Stimulated activated CD8-positive, alpha-beta memory T cell treated with anti-CD3 and anti-CD28 coated beads, Interleukin-4, amount 100 ng/mL, for 48 hours (primary cell): ENCODE data around the gene CMSS1.

ENCODE experiments used
- DNase-seq: peaks from one replicate; pipeline ENCODE4 v3.0.0-alpha.2; 2020

CMSS1 gene

DNA sequence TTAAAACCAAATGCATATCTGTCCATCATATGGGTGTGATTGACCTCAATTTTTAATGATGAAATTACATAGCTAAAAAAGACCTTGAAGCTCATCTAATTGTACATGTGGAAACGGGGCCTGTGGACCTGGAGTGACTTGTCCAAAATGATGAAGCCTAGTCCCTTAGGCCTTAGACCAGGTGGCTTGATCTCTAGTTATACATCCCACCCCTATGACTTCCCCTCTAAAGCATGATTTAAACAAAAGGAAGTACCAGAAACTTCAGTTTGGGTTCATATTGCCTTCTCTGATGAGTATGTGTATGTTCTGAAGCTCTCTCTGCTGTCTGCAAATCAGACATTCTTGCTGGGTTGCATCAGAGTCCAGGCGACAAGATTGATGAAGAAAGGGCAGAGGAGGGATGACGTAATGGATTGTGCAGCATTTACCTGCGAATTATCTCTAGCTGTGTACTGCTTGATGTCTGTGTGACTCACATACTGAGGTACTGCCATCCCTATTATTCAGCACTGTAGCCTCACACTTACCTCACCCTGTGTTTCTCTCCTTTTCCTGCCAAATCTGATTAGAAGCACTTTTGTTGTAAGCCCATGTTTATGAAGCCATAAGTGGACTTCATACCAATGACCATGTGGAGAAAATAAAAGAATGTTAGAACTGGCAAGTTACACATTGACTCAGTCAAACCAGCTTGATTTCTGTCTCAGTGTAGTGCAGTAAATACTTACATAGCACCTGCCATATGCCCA, 185.1 kb downstream of the CMSS1 start:
- DNase-seq, result no peak

DNA sequence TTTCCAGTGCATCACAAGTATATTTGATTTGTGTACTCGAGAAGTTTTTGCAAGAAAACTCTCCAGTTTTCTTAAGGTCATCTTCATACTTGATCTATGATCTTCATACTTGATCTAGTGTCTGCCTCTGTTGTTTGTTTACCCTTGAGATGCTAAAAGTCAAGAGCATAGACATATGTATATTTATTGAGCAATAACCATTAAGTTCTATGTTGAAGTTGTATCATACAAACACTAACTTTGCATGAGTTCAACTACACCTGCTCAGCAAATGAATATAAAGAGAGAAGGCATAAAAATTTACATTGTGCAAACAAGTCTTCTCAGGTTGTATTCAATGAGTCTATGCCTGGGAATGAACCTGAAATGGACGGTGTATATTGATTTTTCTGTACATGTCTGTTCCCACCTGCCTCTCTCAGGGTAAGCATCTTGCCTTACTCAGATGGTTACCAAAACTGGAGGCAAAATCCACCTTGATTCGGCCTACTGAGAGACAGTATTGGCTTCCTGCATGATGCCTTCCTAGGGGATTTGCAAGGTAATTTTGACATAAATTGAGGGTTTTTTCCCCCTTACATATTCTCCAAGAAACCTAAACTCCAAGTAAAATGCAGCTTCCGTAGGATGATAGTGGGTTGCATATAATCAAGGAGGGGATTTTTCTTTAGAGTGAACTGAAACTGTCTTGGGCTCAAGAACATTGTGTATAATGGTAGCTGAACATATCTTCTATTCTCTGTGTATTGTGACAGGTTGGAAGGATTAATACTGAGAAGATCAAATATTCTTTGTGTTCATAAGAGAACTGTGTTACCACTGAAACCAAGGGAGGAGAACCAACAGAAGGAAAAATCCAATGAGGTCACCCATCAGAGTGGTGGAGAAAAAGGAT, 186.2 kb downstream of the CMSS1 start:
- DNase-seq, result no peak

DNA sequence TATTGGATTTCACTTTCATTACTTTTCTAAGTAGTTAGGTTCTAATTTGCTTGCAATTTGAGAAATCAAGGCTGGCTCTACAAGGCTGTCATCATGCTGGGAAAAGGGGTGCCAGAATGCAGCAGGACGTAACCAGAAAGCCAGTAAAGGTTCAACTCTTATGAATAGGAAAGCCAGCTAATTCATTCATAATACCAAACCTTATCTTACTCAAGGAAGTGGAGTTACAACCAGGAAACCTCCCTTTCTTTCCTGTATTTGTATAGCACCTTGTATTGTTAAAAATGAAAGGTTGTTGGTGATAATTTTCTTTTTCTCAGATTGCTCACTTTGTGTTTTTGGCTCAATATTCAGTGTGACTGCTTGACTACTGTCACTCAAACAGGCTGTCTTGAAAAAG, 187.3 kb downstream of the CMSS1 start:
- no peak for DNase-seq

DNA sequence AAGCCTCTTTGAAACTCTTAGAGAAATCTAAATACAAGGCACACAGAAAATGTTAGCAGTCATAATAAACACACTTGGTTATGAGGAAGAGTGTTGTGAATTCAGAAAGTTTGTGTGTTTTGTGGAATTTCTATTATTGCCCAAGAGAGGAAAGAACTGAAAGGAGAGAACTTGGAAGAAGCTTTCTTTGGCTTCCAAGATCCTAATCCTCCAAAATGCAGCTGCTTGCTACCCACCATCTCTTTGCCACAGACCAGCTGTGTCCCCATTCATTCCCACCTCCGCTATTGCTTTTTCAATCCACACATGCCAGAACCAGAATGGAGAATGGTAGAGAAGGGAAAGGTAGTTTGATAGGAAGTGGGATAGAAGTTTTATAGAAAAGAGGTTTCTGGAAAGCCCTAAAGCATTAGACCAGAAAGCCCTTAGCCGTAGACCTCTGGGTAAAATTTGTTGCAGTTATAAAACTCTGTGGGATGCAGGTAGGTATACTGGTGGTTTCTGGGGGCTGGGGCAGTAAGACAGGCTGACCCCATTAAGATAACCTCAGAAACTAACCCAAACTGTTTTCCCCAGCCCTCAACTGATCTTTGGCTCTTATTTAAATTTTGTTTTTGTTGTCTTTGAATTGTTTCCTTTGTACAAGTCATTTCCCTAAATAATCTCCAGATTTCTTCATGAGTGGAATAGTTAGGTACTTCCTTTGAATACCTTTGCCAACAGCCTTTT, 188.2 kb downstream of the CMSS1 start:
- DNase-seq, result no peak

DNA sequence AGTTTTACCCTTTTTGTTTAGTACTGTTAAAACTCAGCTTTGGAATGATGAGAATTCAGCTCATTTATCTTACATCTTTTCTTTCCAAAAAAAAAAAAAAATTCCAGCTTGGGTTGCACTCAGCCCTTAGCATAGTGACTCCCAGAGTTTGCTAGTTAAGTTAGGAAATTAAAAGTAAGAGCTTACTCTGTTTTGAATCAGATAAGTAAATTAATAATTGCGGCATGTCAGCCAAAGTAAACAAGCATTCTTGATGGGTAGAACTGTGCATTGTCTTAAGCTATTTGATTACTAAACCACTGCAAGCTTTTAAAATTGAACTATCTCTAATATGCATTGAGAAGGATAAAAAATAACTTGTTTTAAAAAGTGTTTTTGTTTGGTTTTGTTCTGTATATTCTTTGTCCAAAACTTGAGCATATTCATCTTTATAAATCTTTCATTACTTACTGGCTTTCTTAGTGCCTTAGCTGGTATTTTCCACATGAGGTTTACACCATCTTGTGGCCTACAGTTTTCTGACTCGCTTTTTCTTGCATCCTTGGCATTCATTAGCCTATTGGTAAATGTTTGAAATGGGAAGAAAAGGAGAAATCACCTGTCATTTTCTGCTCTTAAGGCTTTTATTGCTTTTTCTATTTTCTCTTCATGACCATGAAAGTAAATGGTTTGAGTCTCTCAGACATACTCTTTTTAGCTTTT, 189.1 kb downstream of the CMSS1 start:
- DNase-seq, result no peak

DNA sequence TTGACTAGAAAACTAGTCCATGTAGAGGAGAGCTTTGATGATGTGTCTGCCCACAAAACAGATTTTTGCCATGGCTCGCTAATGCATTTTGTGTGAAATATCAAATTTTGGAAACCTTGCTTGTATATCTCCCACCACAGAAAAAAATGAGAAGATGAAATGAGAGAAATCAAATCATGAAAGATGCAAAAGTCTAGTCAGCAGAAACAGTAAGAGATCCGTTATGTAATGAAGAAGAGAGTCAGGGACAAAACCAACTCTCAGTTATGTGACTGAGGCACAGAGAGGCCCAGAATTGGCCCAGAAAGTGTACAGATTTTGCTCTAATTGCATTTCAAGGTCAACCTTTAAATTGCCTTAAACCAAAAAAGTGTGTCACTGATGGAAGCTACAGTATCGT, 189.7 kb downstream of the CMSS1 start:
- DNase-seq, result no peak

DNA sequence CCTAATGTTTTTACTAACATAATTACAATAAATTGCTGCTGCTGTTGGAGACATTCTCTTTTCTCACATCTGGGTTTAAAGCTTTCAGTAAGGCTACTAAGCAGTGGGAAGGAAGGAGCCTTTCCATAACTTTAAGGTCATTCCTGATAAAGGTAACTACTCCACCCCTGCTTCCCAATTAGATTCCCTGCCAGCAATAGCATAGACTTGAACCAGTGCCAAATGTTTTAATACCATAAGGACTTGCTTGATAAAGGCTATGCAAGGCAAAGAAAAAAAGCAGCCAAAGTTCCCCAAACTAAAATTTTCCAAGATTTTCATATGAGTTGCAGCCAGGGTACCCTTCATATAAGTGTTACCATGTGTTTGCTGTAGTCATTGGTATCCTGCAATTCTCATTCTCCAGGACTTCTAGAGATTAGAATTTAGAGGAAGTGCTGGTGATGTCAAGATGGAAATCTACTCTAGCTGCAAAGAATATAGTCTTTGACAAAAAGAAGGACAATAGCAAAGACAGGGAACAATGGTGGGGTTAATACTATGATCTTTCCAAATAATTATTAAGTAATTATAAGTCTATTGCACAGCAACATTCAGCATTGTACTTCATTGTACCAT, 190.5 kb downstream of the CMSS1 start:
- no peak for DNase-seq

DNA sequence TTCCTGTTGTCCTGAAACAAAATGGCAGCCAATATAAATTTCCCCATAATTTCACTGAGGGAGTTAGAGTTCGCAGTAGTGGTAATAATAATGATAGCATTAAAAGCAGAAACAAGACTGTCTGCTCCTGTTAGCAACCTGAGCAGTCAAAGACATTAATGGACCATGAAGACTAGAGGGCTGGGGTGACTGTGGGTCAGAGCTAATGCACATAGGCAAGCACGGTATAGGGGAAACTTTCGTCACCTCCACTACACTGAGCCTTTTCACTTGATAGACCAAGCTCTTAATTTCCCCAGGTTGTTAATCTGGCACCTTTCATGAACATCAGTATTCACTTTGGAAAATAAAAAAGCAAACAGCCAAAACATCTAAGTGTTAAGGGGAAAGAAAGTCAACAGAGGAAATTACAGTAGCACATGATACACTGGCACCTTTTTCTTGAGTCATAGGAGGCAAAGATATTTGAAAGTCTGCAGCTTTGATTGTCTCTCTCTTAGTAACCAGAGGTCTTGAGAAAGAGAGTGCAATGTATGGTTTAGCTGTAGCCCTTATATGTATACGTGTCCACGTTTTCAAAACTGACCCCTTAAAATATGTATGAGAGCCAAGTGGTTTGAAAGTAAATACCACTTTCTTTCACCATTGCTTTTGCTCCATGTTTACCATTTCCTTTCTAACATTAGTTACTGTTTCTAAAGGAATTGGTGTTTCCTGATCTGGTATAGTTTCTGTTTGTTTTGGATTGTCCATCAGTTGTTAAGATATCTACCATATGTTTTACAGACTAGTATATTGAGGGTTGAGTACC, 191.8 kb downstream of the CMSS1 start:
- DNase-seq, result no peak

DNA sequence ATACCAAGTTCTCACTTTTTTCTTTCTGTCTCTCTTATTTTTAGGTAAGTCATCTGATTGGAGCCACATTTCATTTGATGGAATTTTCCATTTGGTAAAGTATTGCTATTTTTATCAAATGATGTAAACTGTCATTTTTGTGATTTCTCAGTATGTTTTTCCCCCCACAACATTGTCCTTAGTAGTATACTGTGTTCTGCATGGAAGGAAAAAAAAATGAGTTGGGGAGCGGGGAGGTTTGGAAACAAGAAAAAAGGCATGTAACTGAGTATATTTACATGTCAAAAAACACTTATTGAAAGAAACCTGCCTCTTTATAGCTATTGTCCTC, 192.4 kb downstream of the CMSS1 start:
- no peak for DNase-seq

DNA sequence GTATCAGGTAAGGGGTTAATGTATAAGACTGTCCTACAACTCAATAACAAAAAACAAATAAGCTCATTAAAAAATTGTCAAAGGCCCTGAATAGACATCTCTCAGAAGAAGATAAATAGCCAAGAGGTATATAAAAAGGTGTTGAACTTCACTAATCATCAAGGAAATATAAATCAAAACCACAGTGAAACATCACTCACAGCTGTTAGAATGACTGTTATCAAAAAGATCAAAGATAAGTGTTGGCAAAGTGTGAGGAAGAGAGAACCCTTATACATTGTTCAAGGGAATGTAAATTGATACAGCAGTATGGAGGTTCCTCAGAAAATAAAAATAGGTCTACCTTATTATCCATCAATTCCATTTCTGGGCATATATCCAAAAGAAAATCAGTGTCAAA, 201.1 kb downstream of the CMSS1 start:
- DNase-seq, result no peak

DNA sequence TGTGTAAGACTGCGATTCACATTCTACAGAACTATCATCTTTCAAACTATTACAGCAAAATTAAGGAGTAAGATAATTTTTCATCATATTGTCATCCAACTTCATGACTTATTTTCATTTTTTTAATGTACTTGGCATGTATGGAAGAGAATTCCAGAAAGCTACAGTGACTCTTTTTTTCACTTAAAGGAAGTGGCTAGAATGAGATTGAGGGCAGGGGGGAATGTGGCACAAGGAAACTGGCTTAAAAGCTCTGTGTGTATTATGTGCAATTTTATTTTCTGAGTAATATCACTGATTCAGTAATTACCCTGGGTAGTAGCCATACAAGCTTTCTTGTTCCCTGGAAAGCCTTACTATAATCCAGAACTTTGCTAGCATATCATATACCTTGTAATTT, 202.1 kb downstream of the CMSS1 start:
- no peak for DNase-seq

DNA sequence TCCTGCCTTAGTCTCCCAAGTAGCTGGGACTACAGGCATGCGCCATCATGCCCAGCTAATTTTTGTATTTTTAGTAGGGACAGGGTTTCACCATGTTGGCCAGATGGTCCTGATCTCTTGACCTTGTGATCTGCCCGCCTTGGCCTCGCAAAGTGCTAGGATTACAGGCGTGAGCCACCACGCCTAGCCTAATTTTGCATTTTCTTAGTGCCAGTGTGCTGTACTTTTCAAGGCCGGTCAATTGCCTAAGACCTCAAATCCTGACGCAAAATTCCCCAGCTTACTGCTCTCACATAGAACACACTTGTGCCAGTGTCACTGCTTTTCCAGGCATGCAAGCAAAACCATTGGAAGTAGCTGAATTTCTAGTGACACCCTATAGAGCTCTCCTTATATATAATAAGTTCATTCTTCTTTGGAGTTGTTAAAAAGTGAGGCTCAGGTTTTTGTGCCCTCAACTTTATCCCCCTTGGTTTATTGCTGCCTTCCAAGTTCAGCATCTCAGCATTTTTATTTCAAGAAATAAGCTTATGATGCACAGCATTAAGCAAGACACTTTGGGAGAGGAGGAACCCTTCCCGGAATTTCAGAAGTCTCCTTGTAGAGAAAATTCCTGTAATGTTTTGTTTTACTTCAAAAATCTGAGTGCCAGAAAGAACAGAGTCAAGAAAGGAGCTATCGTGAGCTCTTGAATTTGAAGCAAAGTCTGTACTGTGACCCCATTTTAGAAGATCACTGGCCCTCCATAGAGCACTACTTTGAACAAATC, 203.4 kb downstream of the CMSS1 start:
- DNase-seq, result no peak

DNA sequence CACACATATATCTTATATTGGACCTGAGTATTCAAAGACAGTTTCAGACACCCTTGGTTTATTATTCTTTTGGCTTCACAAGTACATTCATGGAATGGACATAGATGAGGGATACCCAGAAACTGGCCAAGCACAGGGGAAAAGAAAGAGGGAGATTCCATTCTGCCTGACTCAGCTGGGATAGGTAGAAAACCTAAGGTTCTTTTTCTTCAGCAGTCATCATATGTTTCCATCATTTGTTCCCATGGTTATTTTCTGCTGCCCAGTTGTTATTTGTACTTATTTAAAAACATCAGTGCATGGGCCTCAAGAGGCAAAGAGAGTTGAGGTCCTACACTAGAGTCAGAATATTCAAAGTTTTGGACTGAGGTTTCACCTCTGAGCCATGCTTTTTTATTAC, 204.8 kb downstream of the CMSS1 start:
- no peak for DNase-seq

DNA sequence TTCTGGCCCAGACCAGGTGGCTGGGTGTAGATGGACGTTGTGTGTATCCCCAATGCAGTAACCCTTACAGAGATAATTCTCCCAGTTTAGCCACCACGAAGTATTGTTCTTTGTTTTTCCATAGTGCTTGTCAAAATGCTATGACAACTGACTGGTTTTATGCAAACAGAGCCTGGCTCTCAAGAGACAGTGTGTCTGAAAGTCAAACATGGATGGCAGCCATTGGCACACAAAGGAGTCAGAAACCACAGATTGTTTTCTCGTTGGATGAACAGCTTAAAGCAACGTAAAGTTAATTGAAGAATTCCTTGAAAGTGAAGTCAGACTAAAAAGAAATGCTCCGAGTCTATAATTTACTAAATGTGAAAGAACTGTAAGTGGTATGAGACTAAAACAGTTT, 205.5 kb downstream of the CMSS1 start:
- no peak for DNase-seq

DNA sequence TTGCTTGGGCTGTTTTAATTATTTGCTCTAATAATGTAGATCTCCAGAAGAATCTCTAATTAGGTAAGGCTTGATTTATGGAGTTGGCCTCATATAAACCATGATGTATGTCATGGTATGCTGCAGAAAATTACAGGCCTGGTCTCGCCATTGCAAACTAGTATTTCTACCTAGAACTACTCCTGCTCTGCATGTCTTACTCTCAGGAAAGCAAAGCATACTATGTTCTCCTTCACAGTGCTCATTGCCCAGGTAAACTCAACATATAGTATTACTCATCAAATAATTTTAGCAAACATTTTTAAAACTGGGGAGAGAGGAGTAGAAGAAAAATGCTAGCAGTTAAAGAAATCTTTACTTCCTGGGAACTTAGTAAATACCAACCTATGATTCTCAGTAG, 205.9 kb downstream of the CMSS1 start:
- no peak for DNase-seq

DNA sequence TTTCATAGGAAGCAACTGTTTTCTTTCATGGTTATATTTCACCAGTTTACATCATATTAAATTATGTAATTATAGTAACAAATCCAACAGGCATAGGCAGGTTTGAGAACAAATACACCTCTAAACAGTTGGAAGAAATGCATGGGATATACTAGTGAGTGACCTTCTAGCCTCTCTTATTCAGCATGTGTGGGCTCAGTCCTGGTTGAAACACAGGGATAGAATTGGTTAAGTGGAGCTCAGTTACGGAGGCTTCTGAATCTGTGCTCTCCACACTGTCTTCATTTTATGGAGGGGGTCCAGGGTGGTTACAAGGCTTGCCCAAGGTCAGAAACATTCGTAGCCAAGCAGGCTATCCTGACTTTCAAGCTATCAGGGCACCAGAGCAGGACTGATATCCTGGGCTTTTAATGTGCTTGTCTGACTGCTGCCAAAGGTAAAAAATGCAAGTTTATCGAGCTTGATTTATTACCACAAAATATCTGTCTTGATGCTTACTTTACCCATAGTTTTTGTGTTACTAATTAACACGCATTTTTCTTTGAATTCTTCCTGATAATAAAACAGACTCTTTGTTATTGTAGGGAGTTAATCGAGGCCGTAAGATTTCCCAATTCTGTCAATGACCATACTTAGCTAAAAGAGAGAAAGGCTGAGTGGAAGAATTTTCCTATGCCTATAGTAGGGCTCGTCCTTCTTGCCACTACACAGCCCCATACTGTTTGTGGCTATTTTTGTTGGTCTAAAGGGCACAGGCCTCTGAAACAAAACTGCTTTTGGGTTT, 207.1 kb downstream of the CMSS1 start:
- no peak for DNase-seq

DNA sequence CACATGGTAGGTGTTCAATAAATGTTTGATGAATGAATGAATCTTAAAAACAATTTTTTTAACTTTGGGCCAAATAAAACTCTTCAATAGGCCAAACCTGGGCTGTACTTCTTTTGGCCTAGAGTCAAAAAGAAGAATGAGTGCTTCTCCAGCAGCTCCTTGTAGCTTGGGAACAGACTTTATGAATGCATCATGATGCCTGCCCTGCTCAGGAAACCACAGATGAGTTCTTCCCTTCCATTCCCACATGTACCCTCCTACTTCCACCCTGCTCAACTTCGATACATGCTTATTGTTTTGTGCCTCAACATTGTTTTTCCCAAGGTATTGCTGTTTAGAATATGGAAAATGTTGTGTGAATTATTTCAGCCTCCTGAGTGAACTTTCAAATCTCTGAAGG, 209.7 kb downstream of the CMSS1 start:
- DNase-seq, result no peak

DNA sequence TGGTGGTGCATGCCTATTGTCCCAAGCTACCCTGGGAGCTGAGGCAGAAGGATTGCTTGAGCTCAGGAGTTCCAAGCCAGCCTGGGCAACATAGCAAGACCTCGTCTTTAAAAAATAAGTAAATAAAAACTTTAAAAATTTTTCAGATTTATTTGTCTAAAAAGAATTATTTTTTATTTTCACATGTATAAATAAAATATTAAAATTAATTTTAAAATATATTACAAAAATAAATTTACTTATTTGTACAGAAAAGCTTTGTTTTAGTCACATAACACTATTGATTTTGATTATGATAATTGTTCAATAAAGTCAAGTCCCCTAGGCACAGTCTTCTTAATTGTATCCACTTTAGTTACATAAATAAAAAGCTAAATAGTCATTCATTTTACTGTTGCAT, 211.4 kb downstream of the CMSS1 start:
- no peak for DNase-seq

DNA sequence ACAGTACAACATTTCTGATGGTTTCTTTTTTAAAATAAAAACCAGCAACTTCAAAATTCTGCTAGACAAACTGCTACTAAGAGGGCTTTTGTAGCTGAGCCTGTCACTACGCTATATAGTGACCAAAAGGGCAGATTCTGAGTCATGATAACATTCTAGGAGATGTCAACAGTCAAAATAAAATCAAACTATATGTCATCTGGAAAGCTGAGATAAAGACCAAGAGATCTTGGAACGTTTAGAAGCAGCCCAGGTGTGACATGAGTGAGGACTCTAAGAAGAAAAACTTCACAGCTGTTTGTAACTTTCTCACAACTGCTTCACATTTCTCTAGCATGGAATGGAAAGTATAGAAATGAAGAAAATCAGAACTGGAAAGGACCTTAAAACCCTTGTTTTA, 212.0 kb downstream of the CMSS1 start:
- DNase-seq, result no peak

DNA sequence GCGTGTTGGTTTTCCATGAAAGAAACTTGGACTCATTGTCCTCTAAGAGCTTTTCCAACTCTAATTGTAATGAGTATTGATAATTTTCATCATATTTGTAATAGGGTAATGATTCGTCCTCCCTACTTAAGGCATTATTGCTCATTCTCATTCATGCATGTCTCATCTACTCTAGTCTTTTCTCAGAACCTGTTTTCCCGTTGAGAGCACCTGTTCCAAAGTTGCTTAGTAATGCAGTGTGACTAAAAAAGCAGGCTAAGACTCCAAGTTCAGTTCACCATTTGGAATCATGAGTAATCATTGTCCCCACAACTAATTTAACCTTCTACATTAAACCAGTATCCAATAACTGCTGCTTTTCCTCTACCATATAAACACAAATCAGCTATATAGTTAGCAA, 212.7 kb downstream of the CMSS1 start:
- no peak for DNase-seq
